IPS-18c (cell line): Measurements from ENCODE around the gene GJB4.

Experiments used
- H3K4me3 ChIP-seq: 2 replicates; pipeline ENCODE4 v1.7.0; 2013; ENCODE audit warnings: low read depth, mild to moderate bottlenecking, low read length, moderate library complexity; ENCODE audit not compliant: insufficient read depth
- H3K9me3 ChIP-seq: one replicate; pipeline ENCODE4 v1.6.1; 2013; ENCODE audit warnings: mild to moderate bottlenecking, low read length, moderate library complexity; ENCODE audit not compliant: control insufficient read depth, insufficient read depth

GJB4 gene

DNA sequence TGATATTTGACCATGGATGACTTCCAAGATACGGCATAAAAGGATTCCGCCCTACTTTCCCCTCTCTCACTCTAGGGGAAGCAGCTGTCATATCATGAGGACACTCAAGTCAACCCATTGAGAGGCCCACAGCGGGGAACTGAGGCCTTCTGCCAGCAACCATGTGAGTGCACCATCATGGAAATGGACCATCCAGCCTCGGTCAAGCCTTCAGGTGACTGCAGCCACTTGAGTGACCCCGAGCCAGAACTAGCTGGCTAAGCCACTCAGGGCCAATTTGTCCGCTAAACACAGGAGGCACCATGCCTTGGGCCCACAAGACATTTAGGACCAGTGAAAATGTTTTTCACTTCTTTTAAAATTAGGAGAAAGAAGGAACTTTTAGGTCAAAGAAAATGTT lies 15.8 kb upstream of the GJB4 start:
- Histone ChIP-seq H3K4me3 (no peak overlapping the region), H3K9me3 (peaks cover 3% of the 10 kb centered on the region)

DNA sequence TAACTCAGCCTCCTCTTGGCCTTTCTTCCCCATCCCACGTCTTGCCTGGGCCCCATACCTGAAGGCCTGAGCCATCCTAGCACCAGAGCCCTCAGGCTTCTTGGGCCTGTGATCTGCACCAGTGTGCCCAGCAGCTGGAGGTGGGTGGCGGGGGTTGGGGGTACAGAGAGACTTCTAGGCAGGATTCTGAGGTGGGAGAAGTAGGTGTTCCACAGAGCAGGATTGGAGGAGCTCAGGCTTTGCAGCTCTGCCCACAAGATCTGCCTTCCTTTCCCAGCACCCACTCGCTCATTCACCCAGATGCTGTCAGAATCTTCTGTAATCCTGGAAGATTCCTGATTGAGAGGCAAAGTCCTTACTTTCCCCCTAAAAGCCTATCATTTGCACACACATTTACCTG lies 14.7 kb upstream of the GJB4 start:
- peaks cover 3% of the 10 kb centered on the region for H3K9me3 ChIP-seq
- H3K4me3 ChIP-seq, result no peak overlapping the region

DNA sequence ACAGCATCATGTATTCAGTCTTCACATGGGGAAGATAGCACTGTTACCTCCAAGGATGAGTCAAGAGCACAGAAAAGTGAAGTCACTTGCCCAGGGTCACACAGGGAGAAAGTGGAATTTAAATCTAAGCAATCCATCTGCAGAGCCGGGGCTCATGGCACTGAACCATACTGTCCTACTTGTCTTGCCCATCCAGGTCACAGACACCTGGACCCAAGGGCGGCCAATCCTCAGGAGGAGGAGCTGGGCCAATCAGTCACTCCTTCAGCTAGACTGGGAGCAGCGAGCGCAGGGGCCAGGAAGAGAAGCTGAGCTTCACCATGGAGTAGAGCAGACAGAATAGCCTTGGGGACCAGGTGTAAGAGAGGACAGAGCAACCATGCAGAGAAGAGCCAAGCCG lies 13.9 kb upstream of the GJB4 start:
- Histone ChIP-seq H3K9me3 (peaks cover 3% of the 10 kb centered on the region), H3K4me3 (no peak overlapping the region)

DNA sequence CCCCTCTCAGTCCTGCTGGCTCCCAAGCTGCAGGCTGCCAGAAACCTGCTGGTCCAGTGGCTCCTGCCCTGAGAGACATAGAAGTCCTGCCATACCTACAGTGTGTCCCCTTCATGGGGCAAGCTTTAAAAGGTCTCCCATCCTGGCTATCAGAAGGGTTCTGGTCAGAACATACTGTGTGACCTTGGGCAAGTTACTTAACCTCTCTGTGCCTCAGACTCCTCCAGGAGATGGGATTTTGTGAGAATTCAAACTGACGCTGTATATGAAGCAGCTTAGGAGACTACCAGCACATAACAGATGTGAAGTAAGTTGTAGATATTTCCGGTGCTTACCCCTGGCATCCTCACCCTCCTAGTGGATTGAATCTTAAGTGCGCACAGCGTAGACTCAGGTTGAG lies 13.4 kb upstream of the GJB4 start:
- no peak overlapping the region for H3K4me3 ChIP-seq
- H3K9me3 ChIP-seq, result peaks cover 3% of the 10 kb centered on the region

DNA sequence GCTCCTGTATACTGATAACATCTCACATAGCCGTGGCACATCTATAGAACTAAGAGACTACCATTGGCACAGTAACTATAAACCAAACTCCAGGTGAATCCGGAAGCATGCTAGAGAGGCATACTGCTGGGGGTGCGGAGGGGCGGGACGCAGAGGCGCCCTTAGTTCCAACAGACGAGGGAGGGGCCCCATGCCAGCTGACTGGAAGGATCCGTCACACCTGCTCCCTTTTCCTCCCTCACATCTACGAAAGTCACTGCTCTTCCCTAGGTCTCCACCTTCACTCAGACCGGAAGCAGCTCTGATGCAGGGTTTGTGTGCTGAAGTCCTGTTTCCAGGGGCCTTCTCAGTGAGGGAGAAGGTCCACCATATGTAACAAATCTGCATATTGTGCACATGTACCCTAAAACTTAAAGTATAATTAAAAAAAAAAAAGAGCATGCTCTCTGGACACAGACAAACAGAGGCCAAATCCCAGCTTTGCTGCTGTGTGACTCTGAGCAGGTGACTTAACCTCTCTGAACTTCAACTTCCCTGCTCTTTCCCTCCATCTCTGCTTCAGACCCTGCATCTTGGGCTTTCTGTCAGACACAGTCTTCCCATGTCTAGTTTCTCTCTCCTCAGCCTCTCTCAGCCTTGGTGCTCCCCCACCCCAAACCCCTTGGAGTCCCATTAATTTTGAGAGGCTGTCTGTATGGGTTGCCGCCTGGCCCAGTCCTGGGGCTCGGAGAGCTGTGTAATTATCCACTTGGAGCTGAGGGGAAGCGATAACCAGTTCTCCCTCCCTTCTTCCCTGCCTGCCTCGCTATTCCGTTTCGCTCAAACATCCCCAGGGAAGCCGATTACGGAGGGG lies 12.5 kb upstream of the GJB4 start:
- Histone ChIP-seq H3K9me3 (peaks cover under 1% of the 10 kb centered on the region), H3K4me3 (no peak overlapping the region)

DNA sequence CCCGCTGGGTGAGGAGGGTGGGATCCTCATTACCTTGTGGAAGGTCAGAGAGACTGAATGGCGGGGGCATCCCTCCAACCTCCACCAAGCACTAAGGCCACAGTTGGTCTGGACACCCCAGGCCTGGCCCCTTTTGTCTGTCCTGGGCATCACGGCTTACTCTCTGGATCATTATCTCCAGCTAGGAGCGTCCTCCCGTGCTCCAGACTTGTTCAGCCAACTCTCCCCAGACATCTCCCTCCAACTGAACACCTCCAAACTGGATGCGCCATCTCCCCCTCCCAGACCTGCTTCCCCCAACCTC lies 11.9 kb upstream of the GJB4 start:
- Histone ChIP-seq H3K4me3 (no peak overlapping the region), H3K9me3 (no peaks in the 10 kb centered on the region)

DNA sequence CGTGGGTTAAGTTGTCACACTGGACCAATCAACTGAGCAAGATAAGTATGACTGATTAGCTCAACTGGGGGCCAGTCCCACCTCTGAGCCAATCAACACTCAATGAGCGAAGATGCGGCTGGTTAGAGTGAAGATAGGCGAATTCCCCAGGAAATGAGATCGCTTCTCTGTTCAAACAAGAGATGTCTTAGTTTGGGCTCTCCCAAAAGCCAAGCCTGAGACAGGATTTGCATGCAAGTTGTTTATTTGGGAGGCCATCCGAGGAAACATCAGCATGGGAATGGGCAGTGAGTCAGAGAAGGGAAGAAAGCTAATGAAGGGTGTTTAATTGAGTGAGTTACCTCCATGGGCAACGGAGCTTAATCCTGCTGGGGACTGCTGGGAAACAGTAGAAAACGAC lies 9.5 kb upstream of the GJB4 start:
- no peak overlapping the region for H3K4me3 ChIP-seq
- no peaks in the 10 kb centered on the region for H3K9me3 ChIP-seq

DNA sequence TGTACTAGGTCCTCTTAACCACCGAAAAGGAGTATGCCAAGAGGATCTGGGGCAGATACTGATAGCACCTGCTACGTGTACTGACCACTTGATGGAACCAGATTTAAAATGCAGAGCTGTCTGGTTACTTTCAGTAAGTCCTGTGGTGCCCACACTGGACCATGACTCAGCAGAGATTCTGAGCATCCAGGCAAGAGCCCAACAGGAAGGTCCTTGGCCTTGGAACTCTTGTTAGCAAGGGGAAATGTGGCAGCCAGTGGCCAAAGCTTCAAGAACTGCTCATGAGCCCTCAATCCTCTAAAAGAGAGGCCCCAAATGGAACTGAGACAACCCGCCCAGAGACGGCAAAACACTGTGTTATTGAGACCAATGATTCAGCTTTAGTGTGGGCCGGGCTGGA lies 8.9 kb upstream of the GJB4 start:
- no peaks in the 10 kb centered on the region for H3K9me3 ChIP-seq
- no peak overlapping the region for H3K4me3 ChIP-seq

DNA sequence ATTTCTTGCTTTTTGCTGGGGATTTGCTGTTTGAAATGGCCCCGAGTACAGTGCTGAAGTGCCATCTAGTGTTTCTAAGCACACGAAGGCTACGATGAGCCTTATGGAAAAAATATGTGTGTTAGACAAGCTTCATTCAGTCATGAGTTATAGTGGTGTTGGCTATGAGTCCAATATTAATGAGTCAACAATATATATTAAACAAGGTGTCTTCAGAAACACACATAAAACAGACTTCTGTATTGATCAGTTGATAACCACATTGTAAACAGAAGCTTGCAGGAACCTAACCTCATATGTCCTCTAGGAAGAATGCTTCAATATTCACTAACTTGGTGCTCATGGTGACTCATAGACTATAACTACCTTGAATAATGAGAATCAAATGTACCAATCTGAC lies 6.4 kb upstream of the GJB4 start:
- H3K9me3 ChIP-seq, result no peaks in the 10 kb centered on the region
- H3K4me3 ChIP-seq, result no peak overlapping the region

DNA sequence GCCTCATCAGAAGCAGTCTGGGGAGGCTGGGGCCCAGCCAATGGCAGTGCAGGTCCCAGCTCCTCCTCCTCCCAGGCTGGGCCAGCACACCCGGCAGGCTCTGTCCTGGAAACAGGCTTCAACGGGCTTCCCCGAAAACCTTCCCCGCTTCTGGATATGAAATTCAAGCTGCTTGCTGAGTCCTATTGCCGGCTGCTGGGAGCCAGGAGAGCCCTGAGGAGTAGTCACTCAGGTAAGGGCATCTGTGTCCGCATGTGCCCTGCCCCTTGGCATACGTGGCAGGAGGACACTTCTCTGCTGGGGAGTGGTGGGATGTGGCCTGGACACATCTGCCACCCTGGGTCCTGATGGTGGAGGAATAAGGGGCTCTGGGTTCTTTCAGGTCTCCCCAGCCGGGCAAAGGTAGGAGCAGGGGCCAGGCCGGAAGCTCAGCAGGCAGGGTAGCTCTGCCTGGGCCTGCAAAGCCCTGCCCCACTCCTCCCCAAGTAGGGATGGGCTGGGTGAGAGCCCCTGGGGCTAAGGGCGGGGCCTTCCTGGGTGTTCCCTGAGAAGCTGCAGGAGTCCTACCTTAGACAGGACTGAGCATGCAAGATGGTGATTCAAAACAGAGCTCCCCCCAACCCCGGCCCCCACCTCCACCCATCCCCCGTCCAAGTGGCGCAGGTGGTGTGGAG lies 4.4 kb upstream of the GJB4 start, which contains the start of gene GJB5:
TSS of gene GJB5 (plus strand) at position 84 of the 674 bp plus-strand sequence. CDS start 2,284 bp downstream, outside the sequence.
- no peak within 1 kb of the TSS for H3K4me3 ChIP-seq
- H3K9me3 ChIP-seq, result no peaks in the 10 kb centered on the region

DNA sequence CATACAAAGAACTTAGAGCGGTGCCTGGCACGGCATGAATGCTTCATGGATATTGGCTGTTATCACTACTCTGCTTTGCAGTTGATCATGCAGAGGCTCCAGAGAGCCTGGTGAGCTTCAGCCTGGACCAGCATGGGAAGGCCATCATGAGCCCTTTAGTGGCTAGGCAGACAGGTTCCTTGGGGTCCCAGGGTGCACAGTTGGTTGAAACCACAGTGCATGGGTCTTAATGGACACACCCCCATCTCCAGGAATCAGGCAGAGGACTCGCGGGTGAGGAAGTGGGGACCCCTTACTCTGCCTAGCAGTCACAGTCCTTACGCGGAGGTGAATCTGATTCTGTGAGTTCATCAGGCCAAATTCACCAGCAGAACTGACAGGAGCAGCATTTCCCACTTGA lies 3.6 kb upstream of the GJB4 start:
- no peaks in the 10 kb centered on the region for H3K9me3 ChIP-seq
- H3K4me3 ChIP-seq, result no peak overlapping the region

DNA sequence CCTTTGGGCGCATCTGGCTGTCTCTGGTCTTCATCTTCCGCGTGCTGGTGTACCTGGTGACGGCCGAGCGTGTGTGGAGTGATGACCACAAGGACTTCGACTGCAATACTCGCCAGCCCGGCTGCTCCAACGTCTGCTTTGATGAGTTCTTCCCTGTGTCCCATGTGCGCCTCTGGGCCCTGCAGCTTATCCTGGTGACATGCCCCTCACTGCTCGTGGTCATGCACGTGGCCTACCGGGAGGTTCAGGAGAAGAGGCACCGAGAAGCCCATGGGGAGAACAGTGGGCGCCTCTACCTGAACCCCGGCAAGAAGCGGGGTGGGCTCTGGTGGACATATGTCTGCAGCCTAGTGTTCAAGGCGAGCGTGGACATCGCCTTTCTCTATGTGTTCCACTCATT lies 2.2 kb upstream of the GJB4 start:
- Histone ChIP-seq H3K4me3 (no peak overlapping the region), H3K9me3 (no peaks in the 10 kb centered on the region)

DNA sequence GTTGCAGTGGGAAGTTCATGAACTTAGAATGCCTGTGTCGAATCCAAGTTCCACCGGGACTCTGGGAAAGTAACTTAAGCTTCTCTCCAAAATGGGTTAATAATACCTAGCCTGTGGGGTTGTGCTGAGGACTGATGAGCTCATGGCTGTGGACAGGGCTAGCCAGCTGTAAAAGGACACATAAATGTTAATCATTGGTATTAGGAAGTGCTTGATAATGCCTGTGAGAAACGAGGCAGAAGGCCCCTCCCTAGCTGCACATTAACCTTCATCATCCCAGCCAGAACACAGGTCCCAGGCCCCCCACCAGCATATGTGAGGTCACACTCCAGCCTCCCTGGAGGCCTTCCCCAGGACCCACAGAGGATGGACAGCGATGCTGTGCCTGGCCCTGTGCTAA lies 789 bp upstream of the GJB4 start:
- Histone ChIP-seq H3K9me3 (no peaks in the 10 kb centered on the region), H3K4me3 (no peak overlapping the region)

DNA sequence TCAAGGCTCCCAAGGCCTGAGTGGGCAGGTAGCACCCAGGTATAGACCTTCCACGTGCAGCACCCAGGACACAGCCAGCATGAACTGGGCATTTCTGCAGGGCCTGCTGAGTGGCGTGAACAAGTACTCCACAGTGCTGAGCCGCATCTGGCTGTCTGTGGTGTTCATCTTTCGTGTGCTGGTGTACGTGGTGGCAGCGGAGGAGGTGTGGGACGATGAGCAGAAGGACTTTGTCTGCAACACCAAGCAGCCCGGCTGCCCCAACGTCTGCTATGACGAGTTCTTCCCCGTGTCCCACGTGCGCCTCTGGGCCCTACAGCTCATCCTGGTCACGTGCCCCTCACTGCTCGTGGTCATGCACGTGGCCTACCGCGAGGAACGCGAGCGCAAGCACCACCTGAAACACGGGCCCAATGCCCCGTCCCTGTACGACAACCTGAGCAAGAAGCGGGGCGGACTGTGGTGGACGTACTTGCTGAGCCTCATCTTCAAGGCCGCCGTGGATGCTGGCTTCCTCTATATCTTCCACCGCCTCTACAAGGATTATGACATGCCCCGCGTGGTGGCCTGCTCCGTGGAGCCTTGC lies 1.7 kb downstream of the GJB4 start:
- no peak overlapping the region for H3K4me3 ChIP-seq
- H3K9me3 ChIP-seq, result no peaks in the 10 kb centered on the region

DNA sequence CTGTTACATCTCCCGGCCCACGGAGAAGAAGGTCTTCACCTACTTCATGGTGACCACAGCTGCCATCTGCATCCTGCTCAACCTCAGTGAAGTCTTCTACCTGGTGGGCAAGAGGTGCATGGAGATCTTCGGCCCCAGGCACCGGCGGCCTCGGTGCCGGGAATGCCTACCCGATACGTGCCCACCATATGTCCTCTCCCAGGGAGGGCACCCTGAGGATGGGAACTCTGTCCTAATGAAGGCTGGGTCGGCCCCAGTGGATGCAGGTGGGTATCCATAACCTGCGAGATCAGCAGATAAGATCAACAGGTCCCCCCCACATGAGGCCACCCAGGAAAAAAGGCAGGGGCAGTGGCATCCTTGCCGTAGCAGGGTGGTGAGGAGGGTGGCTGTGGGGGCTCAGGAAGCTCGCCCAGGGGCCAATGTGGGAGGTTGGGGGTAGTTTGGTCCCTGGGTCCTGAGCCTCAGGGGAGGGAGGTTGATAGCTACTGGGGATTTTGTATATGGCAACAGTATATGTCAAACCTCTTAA lies 2.3 kb downstream of the GJB4 start:
- no peak overlapping the region for H3K4me3 ChIP-seq

DNA sequence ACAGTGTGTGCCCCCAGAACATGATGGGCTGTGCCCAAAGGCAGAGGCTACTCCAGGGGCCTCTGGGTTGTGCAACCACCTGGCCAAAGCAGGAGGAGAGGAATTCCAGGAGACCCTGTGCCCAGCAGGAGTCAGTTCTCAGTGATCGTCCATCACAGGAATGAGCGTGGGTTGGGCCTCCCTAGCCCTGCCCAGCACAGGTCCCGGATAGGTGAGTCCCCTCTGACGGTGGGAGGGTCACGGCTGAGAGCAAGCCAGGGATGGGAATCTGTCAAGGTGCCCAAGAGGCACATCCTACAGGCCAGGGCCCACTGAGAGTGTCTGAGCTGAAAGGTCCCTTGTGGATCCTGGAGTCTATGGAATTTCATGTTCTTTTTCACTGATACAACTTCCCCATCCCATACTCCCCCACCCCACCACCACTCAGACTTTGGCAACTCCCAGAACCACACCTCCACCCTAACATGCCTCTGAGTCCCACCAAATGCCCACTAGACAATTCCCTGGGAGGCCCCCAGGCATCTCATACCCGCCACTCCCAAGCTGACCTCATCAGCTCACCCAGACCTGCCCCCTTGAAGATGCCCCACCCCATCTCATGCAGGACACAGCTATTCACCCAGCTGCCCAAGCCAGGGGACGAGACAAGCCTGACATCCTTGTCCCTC lies 3.1 kb downstream of the GJB4 start:
- H3K9me3 ChIP-seq, result no peaks in the 10 kb centered on the region

More for the DNA sequence above, 2.3 kb downstream of the GJB4 start:
- H3K9me3 ChIP-seq, result no peaks in the 10 kb centered on the region

DNA sequence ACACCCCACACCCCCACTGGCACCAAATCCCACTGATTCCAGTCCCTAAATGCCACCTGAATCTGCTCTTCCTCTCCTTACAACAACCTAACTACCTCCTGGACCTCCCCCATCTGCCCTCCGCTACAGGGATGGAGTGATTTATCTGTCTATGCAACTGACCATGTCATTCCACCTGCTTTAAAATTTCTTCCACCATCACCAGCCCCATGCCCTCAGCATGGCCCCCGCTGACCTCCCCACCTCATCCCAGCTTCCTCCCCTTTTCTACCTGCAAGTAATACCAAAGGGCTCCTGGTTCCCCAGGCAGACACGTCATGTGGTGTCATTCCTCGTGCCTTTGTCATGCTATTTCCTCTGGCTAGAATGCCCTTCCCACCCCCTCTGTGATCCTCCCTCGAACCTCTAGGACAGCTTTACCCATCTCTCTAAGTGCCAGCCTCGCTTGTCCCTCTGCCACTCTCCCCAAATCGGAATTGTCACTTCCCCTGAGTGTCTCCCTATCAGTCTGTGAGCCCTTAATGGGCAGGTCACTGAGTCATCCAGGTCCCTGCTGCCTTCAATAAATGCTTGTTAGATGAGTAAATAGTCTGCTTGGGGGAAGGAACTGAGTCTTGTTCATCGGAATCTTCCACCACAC lies 3.7 kb downstream of the GJB4 start:
- no peaks in the 10 kb centered on the region for H3K9me3 ChIP-seq
- no peak overlapping the region for H3K4me3 ChIP-seq

More for the DNA sequence above, 3.1 kb downstream of the GJB4 start:
- H3K4me3 ChIP-seq, result no peak overlapping the region
